GM23338 (cell line): ENCODE measurements around the gene NHLRC3.

Source experiments
- POLR2AphosphoS5 ChIP-seq: IDR thresholded peaks from 2 replicates; pipeline ENCODE4 v1.6.1; 2016; ENCODE audit warnings: antibody characterized with exemption, low read depth
- TF ChIP-seq, protein P1 (sequence below), 2 experiments: fragments of 200-600 bp in 1 of 2; sonication (generic) in 1 of 2; conservative IDR thresholded peaks; 2 replicates each; pipeline versions ENCODE4 v1.5.1 to v1.6.1; 2016 to 2017; ENCODE audit warnings: antibody characterized with exemption in 2 of 2, low read depth in 2 of 2, mild to moderate bottlenecking in 2 of 2, moderate library complexity in 1 of 2

DNA sequence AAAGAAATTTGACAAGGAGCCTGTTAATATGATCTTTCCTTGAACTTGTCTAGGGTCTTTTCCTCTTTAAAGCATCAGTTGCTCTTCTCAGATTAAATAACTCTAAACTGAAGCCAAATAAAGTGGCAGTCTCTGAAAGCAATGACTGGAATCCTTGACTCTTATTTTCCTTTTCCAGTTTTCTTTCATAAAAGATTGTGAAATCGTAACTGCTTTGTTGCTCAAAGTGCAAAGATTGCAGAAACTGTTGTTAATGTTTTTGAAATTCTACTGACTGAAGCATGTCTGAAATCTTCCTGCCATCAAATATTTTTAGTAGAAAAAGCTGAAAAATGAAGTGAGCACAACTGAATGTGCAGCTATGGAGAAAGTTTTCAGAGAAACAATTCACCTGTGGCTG is 1.9 kb downstream of the NHLRC3 start:
- no peak for TF ChIP-seq POLR2AphosphoS5
- TF ChIP-seq, protein P1, sequence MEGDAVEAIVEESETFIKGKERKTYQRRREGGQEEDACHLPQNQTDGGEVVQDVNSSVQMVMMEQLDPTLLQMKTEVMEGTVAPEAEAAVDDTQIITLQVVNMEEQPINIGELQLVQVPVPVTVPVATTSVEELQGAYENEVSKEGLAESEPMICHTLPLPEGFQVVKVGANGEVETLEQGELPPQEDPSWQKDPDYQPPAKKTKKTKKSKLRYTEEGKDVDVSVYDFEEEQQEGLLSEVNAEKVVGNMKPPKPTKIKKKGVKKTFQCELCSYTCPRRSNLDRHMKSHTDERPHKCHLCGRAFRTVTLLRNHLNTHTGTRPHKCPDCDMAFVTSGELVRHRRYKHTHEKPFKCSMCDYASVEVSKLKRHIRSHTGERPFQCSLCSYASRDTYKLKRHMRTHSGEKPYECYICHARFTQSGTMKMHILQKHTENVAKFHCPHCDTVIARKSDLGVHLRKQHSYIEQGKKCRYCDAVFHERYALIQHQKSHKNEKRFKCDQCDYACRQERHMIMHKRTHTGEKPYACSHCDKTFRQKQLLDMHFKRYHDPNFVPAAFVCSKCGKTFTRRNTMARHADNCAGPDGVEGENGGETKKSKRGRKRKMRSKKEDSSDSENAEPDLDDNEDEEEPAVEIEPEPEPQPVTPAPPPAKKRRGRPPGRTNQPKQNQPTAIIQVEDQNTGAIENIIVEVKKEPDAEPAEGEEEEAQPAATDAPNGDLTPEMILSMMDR (conservative IDR thresholded peaks at IDR 0.05; ENCODE audit: low read depth in 2 of 2) = no peak
